T-helper 17 cell (primary cell): ENCODE results near the gene PLXNB2. TPM values are rescaled to one million over a fixed set of nuclear protein-coding genes. Genes with fewer than 3 reads are reported as not detected.

Experiments
- ATAC-seq: fragments of 150-1000 bp; cut with Tn5 transposase; 2 replicates; pipeline ENCODE4 v1.10.0; 2021; ENCODE audit warnings: mild to moderate bottlenecking, moderate library complexity
- DNase-seq, 3 donors: peaks; one replicate each; pipeline versions ENCODE4 v3.0.0 to v3.0.0-alpha.2; 2020 to 2021
- H3K9me3 ChIP-seq: one replicate; pipeline ENCODE4 v1.7.0; 2013; ENCODE audit warnings: low read length, mild to moderate bottlenecking; ENCODE audit not compliant: control insufficient read depth, poor library complexity, severe bottlenecking
- H3K27ac Mint-ChIP-seq: one replicate; pipeline ENCODE4 v1.8.0; 2022; ENCODE audit warnings: mild to moderate bottlenecking, moderate library complexity, mixed read lengths
- H3K27me3 Mint-ChIP-seq: one replicate; pipeline ENCODE4 v1.8.0; 2022; ENCODE audit warnings: mixed read lengths
- H3K36me3 Mint-ChIP-seq: one replicate; pipeline ENCODE4 v1.8.0; 2022; ENCODE audit warnings: low read depth, mixed read lengths
- H3K4me1 Mint-ChIP-seq: one replicate; pipeline ENCODE4 v1.8.0; 2022; ENCODE audit warnings: mild to moderate bottlenecking, mixed read lengths
- H3K4me3 Mint-ChIP-seq: one replicate; pipeline ENCODE4 v1.8.0; 2022; ENCODE audit warnings: mild to moderate bottlenecking, moderate library complexity, mixed read lengths
- total RNA-seq, 4 donors: library from RNA in 2 of 4; stranded (reverse) in 2 of 4; gene quantifications; one replicate each; pipeline ENCODE4 v1.2.3 and lab custom pipeline; 2022 to 2026

Gene PLXNB2
- total RNA-seq, 2 donors from 2014 or later = 3.0 to 7.6 TPM

DNA sequence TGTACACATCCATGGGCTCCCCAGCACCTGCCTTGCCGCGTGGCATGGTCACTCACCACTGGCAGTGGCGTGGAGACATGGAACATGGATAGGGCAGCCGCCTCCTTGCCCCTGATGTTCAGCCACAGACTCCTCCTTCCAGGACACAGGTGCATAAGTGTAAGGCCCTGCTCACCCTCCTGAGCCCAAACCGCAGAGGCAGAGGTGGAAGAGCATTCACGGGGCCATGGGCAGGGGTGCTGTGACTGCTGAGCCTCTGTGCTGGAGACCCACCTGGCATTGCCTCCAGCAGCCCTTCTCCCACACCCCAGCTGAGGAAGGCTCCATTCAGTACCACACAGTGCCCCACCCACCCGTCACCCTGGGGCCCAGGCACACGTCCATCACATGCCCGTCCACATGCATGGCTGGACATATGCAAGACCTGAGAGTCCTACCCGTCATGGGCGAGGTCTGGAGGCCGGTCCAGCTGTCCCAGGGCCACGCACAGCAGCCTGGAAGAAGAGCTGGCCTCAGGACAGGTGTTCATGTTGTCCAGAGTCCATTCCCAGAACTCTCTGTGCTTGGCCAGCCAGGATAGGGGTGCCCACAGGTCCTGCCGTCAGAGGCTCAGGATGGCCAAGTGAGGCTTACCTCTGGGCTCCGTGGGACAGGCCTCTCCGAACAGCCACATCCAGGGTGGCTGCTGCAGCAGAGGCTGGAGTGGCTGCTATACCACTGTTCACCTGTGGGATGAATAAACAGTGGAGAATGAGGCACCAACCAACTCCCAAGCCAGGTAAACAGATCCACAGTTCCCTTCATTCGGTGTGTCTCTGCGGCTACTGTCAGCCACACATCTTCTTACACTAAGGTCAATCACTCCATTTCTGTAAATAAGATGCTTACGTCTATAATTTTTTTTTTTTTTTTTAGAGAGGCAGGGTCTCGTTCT is 60.9 kb downstream of the PLXNB2 start:
- no peak for ATAC-seq

GRCh38 chr22:50245214-50246072 is 62.0 kb downstream of the PLXNB2 start:
- H3K9me3 ChIP-seq = no peaks in the 10 kb centered on the region
- ATAC-seq = peak; percentile 30
- peaks cover 2% of the 10 kb centered on the region for H3K36me3 Mint-ChIP-seq
- DNase-seq = peak in 1 of 3 donors; percentile 67
- peak overlapping the region; percentile 92 for H3K27ac Mint-ChIP-seq
- peak overlapping the region; percentile 94 for H3K4me3 Mint-ChIP-seq
- H3K27me3 Mint-ChIP-seq = no peaks in the 10 kb centered on the region
- peaks cover 25% of the 10 kb centered on the region for H3K4me1 Mint-ChIP-seq

More for the DNA sequence above, 60.9 kb downstream of the PLXNB2 start:
- Mint-ChIP-seq H3K4me1 (peaks cover 19% of the 10 kb centered on the region), H3K4me3 (peak overlapping the region; percentile 61), H3K36me3 (peaks cover 2% of the 10 kb centered on the region), H3K27ac (peak overlapping the region; percentile 93), H3K27me3 (no peaks in the 10 kb centered on the region)
- no peaks in the 10 kb centered on the region for H3K9me3 ChIP-seq
- DNase-seq = no peak

DNA sequence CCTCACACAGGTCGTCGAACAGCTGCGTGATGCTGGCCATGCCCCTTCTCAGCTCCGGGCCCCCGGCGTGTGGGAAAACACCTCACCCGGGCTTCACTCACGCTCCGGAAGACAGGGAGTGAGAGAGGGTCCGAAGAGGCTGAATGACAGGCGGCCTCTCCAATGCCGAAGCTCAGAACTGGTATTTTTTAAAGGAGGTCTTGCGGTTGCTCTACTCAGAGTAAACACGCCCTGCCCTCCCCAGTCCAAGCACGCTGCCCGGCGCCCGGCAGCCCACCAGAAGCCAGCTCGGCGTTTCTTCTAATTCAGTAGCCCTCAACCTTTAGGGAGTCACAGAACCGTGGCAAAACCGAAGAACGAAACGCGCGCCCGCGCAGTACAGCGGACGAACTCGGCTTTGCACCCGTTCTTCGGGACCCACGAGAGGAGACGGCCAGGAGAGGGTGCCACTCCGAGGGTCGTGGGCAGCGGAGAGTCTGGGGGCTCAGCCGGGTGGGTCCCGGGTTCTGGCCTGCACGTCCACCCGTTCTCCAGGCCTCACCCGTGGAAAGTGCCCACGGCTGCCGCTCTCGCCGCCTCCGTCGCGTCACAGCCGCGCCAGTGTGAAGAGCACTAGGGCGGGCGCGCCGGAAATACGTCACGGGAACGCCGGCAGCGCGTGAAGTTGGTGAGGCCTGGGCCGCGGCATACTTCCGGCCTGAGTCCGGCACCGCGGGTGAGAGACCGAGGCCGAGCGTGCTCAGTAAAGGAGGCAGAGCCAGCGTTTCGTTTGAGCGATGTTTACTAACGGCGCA is 62.8 kb downstream of the PLXNB2 start, which contains the start of gene TUBGCP6:
Gene TUBGCP6 (minus strand): TSS at position 604 of the 794 bp plus-strand sequence. CDS start 564 bp downstream, at position 40.
- H3K36me3 Mint-ChIP-seq = peaks cover 2% of the 10 kb centered on the region
- H3K27me3 Mint-ChIP-seq = no peaks in the 10 kb centered on the region
- peak within 1 kb of the TSS; percentile 92 for H3K27ac Mint-ChIP-seq
- H3K9me3 ChIP-seq = no peaks in the 10 kb centered on the region
- H3K4me3 Mint-ChIP-seq = peak within 1 kb of the TSS; percentile 94
- H3K4me1 Mint-ChIP-seq = peaks cover 29% of the 10 kb centered on the region
- DNase-seq (peak; percentile 81 to 87 (median 86)), ATAC-seq (peak; percentile 76)

DNA sequence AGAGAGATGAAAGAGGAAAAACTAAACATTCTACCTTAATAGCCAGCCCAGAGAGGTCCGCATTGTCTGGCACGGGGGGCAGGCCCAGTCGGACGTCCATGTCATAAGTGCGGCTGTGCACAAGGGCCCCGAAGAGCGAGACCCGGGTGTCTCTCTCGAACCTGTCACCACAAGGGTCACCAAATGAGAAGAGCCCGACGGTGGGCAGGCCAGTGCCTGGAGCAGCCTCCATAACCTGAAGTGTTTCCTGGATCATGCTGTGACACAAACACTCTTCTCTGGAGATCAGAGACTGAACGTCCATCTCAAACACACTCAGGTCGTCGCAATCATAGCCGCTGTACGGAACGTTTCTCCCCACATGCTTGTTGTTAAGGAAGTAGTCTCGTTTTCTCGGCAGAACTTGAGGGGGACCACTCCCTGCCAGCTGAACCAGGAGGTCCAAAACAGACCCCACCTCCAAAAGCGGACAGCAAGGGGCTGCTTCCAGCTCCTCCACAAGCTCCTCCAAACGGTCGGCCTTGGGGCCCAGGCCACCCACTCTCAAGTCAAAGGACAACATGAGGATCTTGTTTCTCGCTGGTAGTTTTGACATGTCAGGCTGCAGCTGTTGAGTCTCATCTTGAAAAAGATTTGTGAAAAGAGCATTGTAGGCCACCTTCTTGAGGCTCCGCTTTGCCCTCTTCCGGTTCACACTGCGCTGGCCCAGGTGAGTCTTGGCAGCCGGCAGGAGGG is 63.6 kb downstream of the PLXNB2 start:
- Mint-ChIP-seq H3K27ac (peak overlapping the region; percentile 92), H3K4me3 (peak overlapping the region; percentile 94), H3K27me3 (no peaks in the 10 kb centered on the region), H3K36me3 (peaks cover 2% of the 10 kb centered on the region), H3K4me1 (peaks cover 29% of the 10 kb centered on the region)
- H3K9me3 ChIP-seq = no peaks in the 10 kb centered on the region
- ATAC-seq (no peak), DNase-seq (no peak)

GRCh38 chr22:50242406-50242949 is 65.0 kb downstream of the PLXNB2 start:
- Mint-ChIP-seq H3K4me3 (peak overlapping the region; percentile 94), H3K4me1 (peaks cover 27% of the 10 kb centered on the region), H3K27me3 (no peaks in the 10 kb centered on the region), H3K36me3 (peaks cover 2% of the 10 kb centered on the region), H3K27ac (peak overlapping the region; percentile 92)
- no peak for DNase-seq
- H3K9me3 ChIP-seq = no peaks in the 10 kb centered on the region
- no peak for ATAC-seq

- ATAC-seq (no peak), DNase-seq (no peak)
- Mint-ChIP-seq H3K36me3 (peaks cover 2% of the 10 kb centered on the region), H3K27ac (no peak overlapping the region), H3K4me1 (peaks cover 35% of the 10 kb centered on the region), H3K27me3 (no peaks in the 10 kb centered on the region), H3K4me3 (no peak overlapping the region)
- no peaks in the 10 kb centered on the region for H3K9me3 ChIP-seq
Observed at GRCh38 chr22:50238755-50239154, 68.7 kb downstream of the PLXNB2 start.

DNA sequence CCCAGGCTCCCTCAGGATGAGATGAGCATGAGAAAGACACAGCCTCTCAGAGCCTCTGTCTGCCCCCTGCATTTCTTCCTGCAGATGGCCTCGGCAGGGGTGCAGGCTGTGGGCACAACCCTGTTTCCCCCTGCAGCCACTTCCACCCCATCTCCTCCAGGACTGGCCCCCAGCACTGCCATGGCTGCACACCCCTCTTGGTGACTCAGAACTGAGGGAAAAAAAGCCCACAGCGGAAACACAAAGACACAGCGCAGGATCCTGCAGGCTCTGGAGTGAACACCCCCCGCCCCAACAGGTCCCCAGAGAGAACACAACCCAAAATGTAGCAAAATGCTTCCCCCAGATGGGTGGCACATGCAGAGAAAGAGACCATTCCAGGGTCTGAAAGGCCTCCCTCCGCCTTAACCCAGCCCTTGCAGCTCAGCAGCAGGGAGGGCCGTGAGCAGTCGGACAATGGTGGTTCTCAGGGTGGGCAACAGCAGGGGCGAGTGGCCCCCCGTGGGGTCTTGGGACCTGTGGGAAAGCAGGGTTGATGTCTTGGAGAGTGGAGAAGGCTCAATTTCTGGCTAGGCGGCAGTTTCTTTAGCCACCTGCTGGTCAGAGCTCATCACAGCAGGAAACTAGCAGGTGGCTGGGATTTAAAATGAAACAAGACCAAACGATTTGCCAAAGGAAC is 70.6 kb downstream of the PLXNB2 start:
- no peak for DNase-seq
- H3K27ac Mint-ChIP-seq = peak overlapping the region; percentile 70
- H3K4me3 Mint-ChIP-seq = no peak overlapping the region
- H3K4me1 Mint-ChIP-seq = peaks cover 31% of the 10 kb centered on the region
- no peak for ATAC-seq
- H3K27me3 Mint-ChIP-seq = no peaks in the 10 kb centered on the region
- H3K9me3 ChIP-seq = no peaks in the 10 kb centered on the region
- peaks cover 2% of the 10 kb centered on the region for H3K36me3 Mint-ChIP-seq

GRCh38 chr22:50233223-50233622 is 74.2 kb downstream of the PLXNB2 start:
- no peak for DNase-seq
- Mint-ChIP-seq H3K4me3 (no peak overlapping the region), H3K27me3 (no peaks in the 10 kb centered on the region), H3K36me3 (peaks cover 5% of the 10 kb centered on the region), H3K27ac (peak overlapping the region; percentile 63), H3K4me1 (peaks cover 26% of the 10 kb centered on the region)
- no peaks in the 10 kb centered on the region for H3K9me3 ChIP-seq
- ATAC-seq = no peak

- ATAC-seq = no peak
- DNase-seq = no peak
- Mint-ChIP-seq H3K27me3 (no peaks in the 10 kb centered on the region), H3K4me3 (no peak overlapping the region), H3K36me3 (peaks cover 5% of the 10 kb centered on the region), H3K4me1 (peaks cover 22% of the 10 kb centered on the region), H3K27ac (no peak overlapping the region)
- H3K9me3 ChIP-seq = no peaks in the 10 kb centered on the region
Observed at GRCh38 chr22:50232481-50233151, 74.8 kb downstream of the PLXNB2 start.

GRCh38 chr22:50229370-50229769 is 78.1 kb downstream of the PLXNB2 start:
- H3K27me3 Mint-ChIP-seq = no peaks in the 10 kb centered on the region
- no peaks in the 10 kb centered on the region for H3K9me3 ChIP-seq

GRCh38 chr22:50228366-50228765 is 79.1 kb downstream of the PLXNB2 start:
- ATAC-seq (no peak), DNase-seq (no peak)
- H3K27me3 Mint-ChIP-seq = no peaks in the 10 kb centered on the region
- H3K27ac Mint-ChIP-seq = peak overlapping the region; percentile 47
- H3K4me1 Mint-ChIP-seq = peaks cover 9% of the 10 kb centered on the region
- H3K9me3 ChIP-seq = no peaks in the 10 kb centered on the region
- no peak overlapping the region for H3K4me3 Mint-ChIP-seq
- peaks cover 2% of the 10 kb centered on the region for H3K36me3 Mint-ChIP-seq

More at GRCh38 chr22:50229370-50229769, 78.1 kb downstream of the PLXNB2 start:
- DNase-seq (no peak), ATAC-seq (no peak)
- H3K4me3 Mint-ChIP-seq = no peak overlapping the region
- peaks cover 5% of the 10 kb centered on the region for H3K36me3 Mint-ChIP-seq
- H3K27ac Mint-ChIP-seq = no peak overlapping the region
- H3K4me1 Mint-ChIP-seq = peaks cover 15% of the 10 kb centered on the region
